Dermis blood vessel endothelial cell (primary cell): ENCODE measurements around the gene ABCA12. TPM values are rescaled to one million over a fixed set of nuclear protein-coding genes. Genes with fewer than 3 reads are reported as not detected.

Source experiments
- DNase-seq: peaks from one replicate; pipeline ENCODE4 v3.0.0; 2010
- total RNA-seq: library from RNA; depleted of rRNA; stranded (reverse); fragments of >200 nt; gene quantifications from 2 replicates; pipeline ENCODE4 v1.2.3, GENCODE V29; 2014

ABCA12 gene
- total RNA-seq, 1 donor from 2014 or later, result under 0.01 TPM

GRCh38 chr2:215119847-215120246 lies 18.6 kb downstream of the ABCA12 start:
- DNase-seq, result no peak

- DNase-seq, result no peak
Observed at GRCh38 chr2:215110918-215111317, 27.5 kb downstream of the ABCA12 start.

GRCh38 chr2:215107216-215108056 lies 31.0 kb downstream of the ABCA12 start:
- no peak for DNase-seq

- DNase-seq, result no peak
Observed at GRCh38 chr2:215105607-215106354, 32.6 kb downstream of the ABCA12 start.

GRCh38 chr2:215104226-215104625 lies 34.2 kb downstream of the ABCA12 start:
- DNase-seq, result no peak

- DNase-seq, result no peak
Observed at GRCh38 chr2:215098875-215099274, 39.6 kb downstream of the ABCA12 start.

GRCh38 chr2:215084080-215084479 lies 54.3 kb downstream of the ABCA12 start:
- no peak for DNase-seq

- DNase-seq, result no peak
Observed at GRCh38 chr2:215083146-215083545, 55.3 kb downstream of the ABCA12 start.

GRCh38 chr2:215082446-215082845 lies 56.0 kb downstream of the ABCA12 start:
- no peak for DNase-seq

GRCh38 chr2:215080545-215080944 lies 57.9 kb downstream of the ABCA12 start:
- no peak for DNase-seq

- no peak for DNase-seq
Observed at GRCh38 chr2:215071676-215072075, 66.8 kb downstream of the ABCA12 start.

- DNase-seq, result no peak
Observed at GRCh38 chr2:215068399-215068798, 70.0 kb downstream of the ABCA12 start.

GRCh38 chr2:215066124-215066523 lies 72.3 kb downstream of the ABCA12 start:
- no peak for DNase-seq

- no peak for DNase-seq
Observed at GRCh38 chr2:215063526-215063925, 74.9 kb downstream of the ABCA12 start.

- no peak for DNase-seq
Observed at GRCh38 chr2:215060861-215061536, 77.4 kb downstream of the ABCA12 start.

- no peak for DNase-seq
Observed at GRCh38 chr2:215059724-215060123, 78.7 kb downstream of the ABCA12 start.

GRCh38 chr2:215055891-215056290 lies 82.5 kb downstream of the ABCA12 start:
- DNase-seq, result no peak

GRCh38 chr2:215052810-215053209 lies 85.6 kb downstream of the ABCA12 start:
- DNase-seq, result no peak

GRCh38 chr2:215052404-215052803 lies 86.0 kb downstream of the ABCA12 start:
- no peak for DNase-seq

GRCh38 chr2:215049341-215049740 lies 89.1 kb downstream of the ABCA12 start:
- DNase-seq, result no peak

- no peak for DNase-seq
Observed at GRCh38 chr2:215038421-215038820, 100.0 kb downstream of the ABCA12 start.

GRCh38 chr2:215036314-215036713 lies 102.1 kb downstream of the ABCA12 start:
- DNase-seq, result no peak

- DNase-seq, result no peak
Observed at GRCh38 chr2:215034154-215034553, 104.3 kb downstream of the ABCA12 start.
